Smooth muscle cell (in vitro differentiated cells): ENCODE data around the gene ALS2CL. TPM values are rescaled to one million over a fixed set of nuclear protein-coding genes. Genes with fewer than 3 reads are reported as not detected.

Experiments used
- DNase-seq: peaks from one replicate; lab custom pipeline; 2025; ENCODE audit not compliant: unreplicated experiment; lab: John Stamatoyannopoulos, UW
- H2AFZ ChIP-seq: fragments of 200-600 bp; sonication (generic); 2 replicates; pipeline ENCODE4 v1.6.0; 2016; ENCODE audit warnings: antibody characterized with exemption, low read depth, mild to moderate bottlenecking
- H3F3A ChIP-seq: fragments of 200-600 bp; sonication (generic); 2 replicates; pipeline ENCODE4 v1.6.0; 2017; ENCODE audit warnings: antibody characterized with exemption, low read depth
- H3K27ac ChIP-seq: fragments of 200-600 bp; sonication (generic); 2 replicates; pipeline ENCODE4 v1.5.1; 2016; ENCODE audit warnings: low read depth, mild to moderate bottlenecking
- H3K27me3 ChIP-seq: fragments of 200-600 bp; sonication (generic); 2 replicates; pipeline ENCODE4 v1.6.1; 2016; ENCODE audit warnings: low read depth, mild to moderate bottlenecking
- H3K36me3 ChIP-seq: fragments of 200-600 bp; sonication (generic); 2 replicates; pipeline ENCODE4 v1.5.1; 2016; ENCODE audit warnings: low read depth
- H3K4me1 ChIP-seq: fragments of 200-600 bp; sonication (generic); 2 replicates; pipeline ENCODE4 v1.5.1; 2016; ENCODE audit warnings: low read depth
- H3K4me2 ChIP-seq: fragments of 200-600 bp; sonication (generic); 2 replicates; pipeline ENCODE4 v1.6.0; 2016; ENCODE audit warnings: mild to moderate bottlenecking
- H3K4me3 ChIP-seq: fragments of 200-600 bp; sonication (generic); 2 replicates; pipeline ENCODE4 v1.5.1; 2016; ENCODE audit warnings: mild to moderate bottlenecking
- H3K79me2 ChIP-seq: fragments of 200-600 bp; sonication (generic); 2 replicates; pipeline ENCODE4 v1.6.0; 2016; ENCODE audit warnings: low read depth, mild to moderate bottlenecking
- H3K9ac ChIP-seq: fragments of 200-600 bp; sonication (generic); 2 replicates; pipeline ENCODE4 v1.6.0; 2016; ENCODE audit warnings: low read depth
- H3K9me3 ChIP-seq: fragments of 200-600 bp; sonication (generic); replicated peaks from 2 replicates; pipeline ENCODE4 v1.5.1; 2016; ENCODE audit warnings: low read depth
- H4K20me1 ChIP-seq: fragments of 200-600 bp; sonication (generic); 2 replicates; pipeline ENCODE4 v1.6.0; 2016; ENCODE audit warnings: low read depth
- CTCF ChIP-seq: fragments of 200-600 bp; sonication (generic); IDR thresholded peaks from 2 replicates; pipeline ENCODE4 v1.5.1; 2017; ENCODE audit warnings: borderline replicate concordance, mild to moderate bottlenecking, antibody characterized with exemption; ENCODE audit not compliant: insufficient read depth, poor library complexity, severe bottlenecking
- WGBS: methylation state at CpG from one replicate; pipeline ENCODE4 v1.1.7; 2016; ENCODE audit warnings: low lambda C conversion rate; 5-methylcytosine and 5-hydroxymethylcytosine counted together
- polyA plus RNA-seq: library from polyadenylated mRNA; unstranded; fragments of >200 nt; fragmentation: Nextera tagmentation; extraction: Ambion mirVana; gene quantifications from 2 replicates; pipeline ENCODE4 v1.2.1, GENCODE V29; 2016
- total RNA-seq: library from RNA; depleted of rRNA; stranded (reverse); fragments of >200 nt; gene quantifications from 2 replicates; pipeline ENCODE4 v1.2.3, GENCODE V29; 2014

ALS2CL gene
- total and polyA plus RNA-seq, 2 experiments from 2014 or later: 8.5 to 9.4 TPM

GRCh38 chr3:46663591-46664135 lies 29.8 kb downstream of the ALS2CL start:
- no peaks in the 10 kb centered on the region for H3K9me3 ChIP-seq
- H3F3A ChIP-seq: no peaks in the 10 kb centered on the region
- H3K27me3 ChIP-seq: no peaks in the 10 kb centered on the region
- no peaks in the 10 kb centered on the region for H3K79me2 ChIP-seq
- no peak overlapping the region for H3K9ac ChIP-seq
- no peak overlapping the region for H3K27ac ChIP-seq
- no peak overlapping the region for H2AFZ ChIP-seq
- no peaks in the 10 kb centered on the region for H3K36me3 ChIP-seq
- DNase-seq: no peak
- H3K4me2 ChIP-seq: peak overlapping the region; percentile 64
- no peaks in the 10 kb centered on the region for H4K20me1 ChIP-seq
- H3K4me1 ChIP-seq: peaks cover 21% of the 10 kb centered on the region
- TF ChIP-seq CTCF: no peak
- no peak overlapping the region for H3K4me3 ChIP-seq
- WGBS: 64% methylated on average over 8 of the region's 8 CpGs

DNA sequence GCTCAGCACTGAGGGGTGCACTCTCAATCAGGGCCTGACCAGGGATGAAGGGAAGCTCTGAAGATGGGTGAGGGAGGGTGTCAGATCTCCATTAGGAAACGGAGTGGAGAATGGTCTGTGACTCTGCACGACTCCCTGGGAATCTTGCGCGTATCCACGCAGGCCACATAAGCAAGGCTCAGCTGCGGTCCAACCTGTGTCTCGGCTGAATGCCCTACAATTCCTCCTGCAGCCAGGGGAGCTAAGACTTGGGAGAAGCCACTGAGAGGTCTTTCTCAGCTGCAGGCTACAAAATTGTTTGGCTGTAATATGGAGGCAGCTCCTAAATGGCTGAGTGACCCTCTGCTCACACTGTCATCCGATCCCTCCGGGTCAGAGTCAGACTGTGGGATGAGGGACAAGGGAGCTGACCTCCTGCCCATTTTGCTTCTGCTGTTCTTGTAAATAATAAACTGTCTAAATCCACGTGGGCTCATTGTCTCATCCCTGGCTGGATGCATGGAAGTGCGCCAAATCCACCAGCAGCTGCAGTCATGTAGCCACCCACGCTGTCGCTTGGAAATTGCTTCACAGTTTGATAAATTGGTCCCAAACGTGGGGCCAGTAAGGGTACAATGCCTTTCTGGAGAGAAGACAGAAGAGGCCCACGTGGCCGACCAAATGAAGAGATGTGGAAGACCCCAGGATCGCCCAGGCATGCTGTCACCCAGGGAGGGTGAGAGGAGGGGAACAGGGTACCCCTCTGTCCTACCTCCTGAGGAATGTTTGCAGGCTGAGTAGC lies 30.5 kb downstream of the ALS2CL start:
- H3K9me3 ChIP-seq: no peaks in the 10 kb centered on the region
- no peaks in the 10 kb centered on the region for H3K27me3 ChIP-seq
- no peaks in the 10 kb centered on the region for H4K20me1 ChIP-seq
- H3K36me3 ChIP-seq: no peaks in the 10 kb centered on the region
- no peak for TF ChIP-seq CTCF
- peaks cover 21% of the 10 kb centered on the region for H3K4me1 ChIP-seq
- H3K4me2 ChIP-seq: peak overlapping the region; percentile 64
- H3K4me3 ChIP-seq: no peak overlapping the region
- no peaks in the 10 kb centered on the region for H3F3A ChIP-seq
- H3K27ac ChIP-seq: no peak overlapping the region
- no peaks in the 10 kb centered on the region for H3K79me2 ChIP-seq
- no peak for DNase-seq
- no peak overlapping the region for H2AFZ ChIP-seq
- H3K9ac ChIP-seq: no peak overlapping the region
- WGBS: 56% methylated on average over 17 of the region's 17 CpGs

GRCh38 chr3:46661776-46662766 lies 31.4 kb downstream of the ALS2CL start:
- no peak overlapping the region for H3K27ac ChIP-seq
- H3K36me3 ChIP-seq: no peaks in the 10 kb centered on the region
- no peak overlapping the region for H3K4me2 ChIP-seq
- no peak for DNase-seq
- H3K27me3 ChIP-seq: no peaks in the 10 kb centered on the region
- H3K9me3 ChIP-seq: no peaks in the 10 kb centered on the region
- H3K4me3 ChIP-seq: no peak overlapping the region
- no peaks in the 10 kb centered on the region for H3K79me2 ChIP-seq
- H4K20me1 ChIP-seq: no peaks in the 10 kb centered on the region
- no peaks in the 10 kb centered on the region for H3F3A ChIP-seq
- no peak overlapping the region for H2AFZ ChIP-seq
- TF ChIP-seq CTCF: no peak
- H3K9ac ChIP-seq: no peak overlapping the region
- peaks cover 21% of the 10 kb centered on the region for H3K4me1 ChIP-seq
- WGBS: 78% methylated on average over 15 of the region's 15 CpGs
